Measurements from ENCODE around the gene CEACAM16.
A peak's percentile ranks its signal among the peaks of the same experiment; 100 is the strongest.

Gene CEACAM16

GRCh38 chr19:44694184-44694579 is 4.8 kb upstream of the CEACAM16 start:
- H3K18ac ChIP-seq (ENCODE audit: low read length): no peak overlapping the region
- H3K27ac ChIP-seq (ENCODE audit: low read depth, low read length): no peak overlapping the region
- DNase-seq: peak; percentile 45
- no CpG with 5 or more reads among the region's 2 CpGs for WGBS (ENCODE audit: extremely low coverage, insufficient coverage, low lambda C conversion rate)
- H3K79me1 ChIP-seq (ENCODE audit: low read length): no peaks in the 10 kb centered on the region
- H3K4me3 ChIP-seq (ENCODE audit: low read length): no peak overlapping the region
- H2BK5ac ChIP-seq (ENCODE audit: low read length): no peak overlapping the region
- H4K5ac ChIP-seq (ENCODE audit: low read length): no peak overlapping the region
- H2AK5ac ChIP-seq (ENCODE audit: low read length): no peak overlapping the region
- H3K79me2 ChIP-seq (ENCODE audit: control insufficient read depth, insufficient read depth, low read length): no peaks in the 10 kb centered on the region
- H3K4me2 ChIP-seq (ENCODE audit: low read length): no peak overlapping the region
- H2BK120ac ChIP-seq (ENCODE audit: low read depth, low read length): no peak overlapping the region
- H2BK15ac ChIP-seq (replicated peaks; ENCODE audit: low read depth): no peak overlapping the region
- H3K4ac ChIP-seq (ENCODE audit: low read depth, low read length): no peak overlapping the region
- no peaks in the 10 kb centered on the region for H3K36me3 ChIP-seq (ENCODE audit: control insufficient read depth, insufficient read depth, low read length)
- H3K56ac ChIP-seq (ENCODE audit: low read length): no peak overlapping the region
- H3K4me1 ChIP-seq (ENCODE audit: control insufficient read depth, low read depth, low read length): no peaks in the 10 kb centered on the region
- no peak overlapping the region for H4K8ac ChIP-seq (ENCODE audit: low read depth, low read length)
- no peak overlapping the region for H3K9ac ChIP-seq (ENCODE audit: low read length)
- H3K27me3 ChIP-seq (ENCODE audit: insufficient read depth, low read length, poor library complexity): no peaks in the 10 kb centered on the region
- H3K23ac ChIP-seq (ENCODE audit: low read length): no peak overlapping the region

- no peak overlapping the region for H3K9ac ChIP-seq (ENCODE audit: low read length)
- no peak overlapping the region for H2AK5ac ChIP-seq (ENCODE audit: low read length)
- H3K79me1 ChIP-seq (ENCODE audit: low read length): no peaks in the 10 kb centered on the region
- H2BK5ac ChIP-seq (ENCODE audit: low read length): no peak overlapping the region
- H3K36me3 ChIP-seq (ENCODE audit: control insufficient read depth, insufficient read depth, low read length): no peaks in the 10 kb centered on the region
- H3K56ac ChIP-seq (ENCODE audit: low read length): no peak overlapping the region
- no peak overlapping the region for H3K27ac ChIP-seq (ENCODE audit: low read depth, low read length)
- no peaks in the 10 kb centered on the region for H3K79me2 ChIP-seq (ENCODE audit: control insufficient read depth, insufficient read depth, low read length)
- H4K8ac ChIP-seq (ENCODE audit: low read depth, low read length): no peak overlapping the region
- H3K18ac ChIP-seq (ENCODE audit: low read length): no peak overlapping the region
- WGBS (ENCODE audit: extremely low coverage, insufficient coverage, low lambda C conversion rate): no CpG with 5 or more reads among the region's 22 CpGs
- no peak overlapping the region for H3K4ac ChIP-seq (ENCODE audit: low read depth, low read length)
- no peak overlapping the region for H3K23ac ChIP-seq (ENCODE audit: low read length)
- H3K4me2 ChIP-seq (ENCODE audit: low read length): no peak overlapping the region
- H3K4me1 ChIP-seq (ENCODE audit: control insufficient read depth, low read depth, low read length): no peaks in the 10 kb centered on the region
- no peak overlapping the region for H4K5ac ChIP-seq (ENCODE audit: low read length)
- H2BK120ac ChIP-seq (ENCODE audit: low read depth, low read length): no peak overlapping the region
- DNase-seq: peak; percentile 28
- no peaks in the 10 kb centered on the region for H3K27me3 ChIP-seq (ENCODE audit: insufficient read depth, low read length, poor library complexity)
- H3K4me3 ChIP-seq (ENCODE audit: low read length): no peak overlapping the region
- H2BK15ac ChIP-seq (replicated peaks; ENCODE audit: low read depth): no peak overlapping the region
Observed at GRCh38 chr19:44696939-44697669, 1.8 kb upstream of the CEACAM16 start.

GRCh38 chr19:44697670-44698034 is 1.3 kb upstream of the CEACAM16 start:
- H2BK120ac ChIP-seq (ENCODE audit: low read depth, low read length): no peak overlapping the region
- no peak overlapping the region for H3K4me3 ChIP-seq (ENCODE audit: low read length)
- H3K18ac ChIP-seq (ENCODE audit: low read length): no peak overlapping the region
- no peak overlapping the region for H3K9ac ChIP-seq (ENCODE audit: low read length)
- H3K56ac ChIP-seq (ENCODE audit: low read length): no peak overlapping the region
- H2AK5ac ChIP-seq (ENCODE audit: low read length): no peak overlapping the region
- no peak overlapping the region for H2BK5ac ChIP-seq (ENCODE audit: low read length)
- no peak overlapping the region for H3K4me2 ChIP-seq (ENCODE audit: low read length)
- DNase-seq: no peak
- H3K79me1 ChIP-seq (ENCODE audit: low read length): no peaks in the 10 kb centered on the region
- no peaks in the 10 kb centered on the region for H3K4me1 ChIP-seq (ENCODE audit: control insufficient read depth, low read depth, low read length)
- no peak overlapping the region for H2BK15ac ChIP-seq (replicated peaks; ENCODE audit: low read depth)
- H4K8ac ChIP-seq (ENCODE audit: low read depth, low read length): no peak overlapping the region
- no peak overlapping the region for H3K27ac ChIP-seq (ENCODE audit: low read depth, low read length)
- no CpG with 5 or more reads among the region's 4 CpGs for WGBS (ENCODE audit: extremely low coverage, insufficient coverage, low lambda C conversion rate)
- no peak overlapping the region for H3K4ac ChIP-seq (ENCODE audit: low read depth, low read length)
- no peaks in the 10 kb centered on the region for H3K27me3 ChIP-seq (ENCODE audit: insufficient read depth, low read length, poor library complexity)
- no peaks in the 10 kb centered on the region for H3K79me2 ChIP-seq (ENCODE audit: control insufficient read depth, insufficient read depth, low read length)
- H3K36me3 ChIP-seq (ENCODE audit: control insufficient read depth, insufficient read depth, low read length): no peaks in the 10 kb centered on the region
- no peak overlapping the region for H3K23ac ChIP-seq (ENCODE audit: low read length)
- no peak overlapping the region for H4K5ac ChIP-seq (ENCODE audit: low read length)

- H3K79me2 ChIP-seq (ENCODE audit: control insufficient read depth, insufficient read depth, low read length): no peaks in the 10 kb centered on the region
- no peak overlapping the region for H3K56ac ChIP-seq (ENCODE audit: low read length)
- no peak for DNase-seq
- no peak overlapping the region for H3K4me2 ChIP-seq (ENCODE audit: low read length)
- H2AK5ac ChIP-seq (ENCODE audit: low read length): no peak overlapping the region
- H3K4me1 ChIP-seq (ENCODE audit: control insufficient read depth, low read depth, low read length): no peaks in the 10 kb centered on the region
- H3K23ac ChIP-seq (ENCODE audit: low read length): no peak overlapping the region
- no peak overlapping the region for H2BK5ac ChIP-seq (ENCODE audit: low read length)
- H3K4me3 ChIP-seq (ENCODE audit: low read length): no peak overlapping the region
- no peak overlapping the region for H2BK120ac ChIP-seq (ENCODE audit: low read depth, low read length)
- H3K79me1 ChIP-seq (ENCODE audit: low read length): no peaks in the 10 kb centered on the region
- H3K27me3 ChIP-seq (ENCODE audit: insufficient read depth, low read length, poor library complexity): no peaks in the 10 kb centered on the region
- H3K36me3 ChIP-seq (ENCODE audit: control insufficient read depth, insufficient read depth, low read length): no peaks in the 10 kb centered on the region
- H3K18ac ChIP-seq (ENCODE audit: low read length): no peak overlapping the region
- H3K4ac ChIP-seq (ENCODE audit: low read depth, low read length): no peak overlapping the region
- no peak overlapping the region for H4K8ac ChIP-seq (ENCODE audit: low read depth, low read length)
- H3K9ac ChIP-seq (ENCODE audit: low read length): no peak overlapping the region
- no peak overlapping the region for H4K5ac ChIP-seq (ENCODE audit: low read length)
- H2BK15ac ChIP-seq (replicated peaks; ENCODE audit: low read depth): no peak overlapping the region
- WGBS (ENCODE audit: extremely low coverage, insufficient coverage, low lambda C conversion rate): no CpG with 5 or more reads among the region's 5 CpGs
- H3K27ac ChIP-seq (ENCODE audit: low read depth, low read length): no peak overlapping the region
Observed at GRCh38 chr19:44700547-44700946, 1.6 kb downstream of the CEACAM16 start.

GRCh38 chr19:44701228-44701627 is 2.3 kb downstream of the CEACAM16 start:
- no peak for DNase-seq
- H3K79me2 ChIP-seq (ENCODE audit: control insufficient read depth, insufficient read depth, low read length): no peaks in the 10 kb centered on the region
- no peak overlapping the region for H2BK15ac ChIP-seq (replicated peaks; ENCODE audit: low read depth)
- no peaks in the 10 kb centered on the region for H3K4me1 ChIP-seq (ENCODE audit: control insufficient read depth, low read depth, low read length)
- H3K23ac ChIP-seq (ENCODE audit: low read length): no peak overlapping the region
- no peaks in the 10 kb centered on the region for H3K27me3 ChIP-seq (ENCODE audit: insufficient read depth, low read length, poor library complexity)
- no peaks in the 10 kb centered on the region for H3K79me1 ChIP-seq (ENCODE audit: low read length)
- no peak overlapping the region for H4K8ac ChIP-seq (ENCODE audit: low read depth, low read length)
- H3K4me2 ChIP-seq (ENCODE audit: low read length): no peak overlapping the region
- no peak overlapping the region for H3K4ac ChIP-seq (ENCODE audit: low read depth, low read length)
- no peak overlapping the region for H3K56ac ChIP-seq (ENCODE audit: low read length)
- no peak overlapping the region for H3K27ac ChIP-seq (ENCODE audit: low read depth, low read length)
- H2BK120ac ChIP-seq (ENCODE audit: low read depth, low read length): no peak overlapping the region
- no peaks in the 10 kb centered on the region for H3K36me3 ChIP-seq (ENCODE audit: control insufficient read depth, insufficient read depth, low read length)
- no CpG with 5 or more reads among the region's 15 CpGs for WGBS (ENCODE audit: extremely low coverage, insufficient coverage, low lambda C conversion rate)
- H2BK5ac ChIP-seq (ENCODE audit: low read length): no peak overlapping the region
- no peak overlapping the region for H4K5ac ChIP-seq (ENCODE audit: low read length)
- H3K18ac ChIP-seq (ENCODE audit: low read length): no peak overlapping the region
- no peak overlapping the region for H3K4me3 ChIP-seq (ENCODE audit: low read length)
- no peak overlapping the region for H2AK5ac ChIP-seq (ENCODE audit: low read length)
- no peak overlapping the region for H3K9ac ChIP-seq (ENCODE audit: low read length)

- H3K4me3 ChIP-seq (ENCODE audit: low read length): no peak overlapping the region
- no peak overlapping the region for H3K4me2 ChIP-seq (ENCODE audit: low read length)
- H3K36me3 ChIP-seq (ENCODE audit: control insufficient read depth, insufficient read depth, low read length): no peaks in the 10 kb centered on the region
- no peak overlapping the region for H2AK5ac ChIP-seq (ENCODE audit: low read length)
- H3K56ac ChIP-seq (ENCODE audit: low read length): no peak overlapping the region
- no peak overlapping the region for H2BK5ac ChIP-seq (ENCODE audit: low read length)
- H4K8ac ChIP-seq (ENCODE audit: low read depth, low read length): no peak overlapping the region
- H3K9ac ChIP-seq (ENCODE audit: low read length): no peak overlapping the region
- no peak overlapping the region for H3K23ac ChIP-seq (ENCODE audit: low read length)
- H3K27me3 ChIP-seq (ENCODE audit: insufficient read depth, low read length, poor library complexity): no peaks in the 10 kb centered on the region
- no peak overlapping the region for H2BK15ac ChIP-seq (replicated peaks; ENCODE audit: low read depth)
- no peaks in the 10 kb centered on the region for H3K79me2 ChIP-seq (ENCODE audit: control insufficient read depth, insufficient read depth, low read length)
- no peaks in the 10 kb centered on the region for H3K4me1 ChIP-seq (ENCODE audit: control insufficient read depth, low read depth, low read length)
- H3K18ac ChIP-seq (ENCODE audit: low read length): no peak overlapping the region
- no peak overlapping the region for H2BK120ac ChIP-seq (ENCODE audit: low read depth, low read length)
- H3K79me1 ChIP-seq (ENCODE audit: low read length): no peaks in the 10 kb centered on the region
- H3K4ac ChIP-seq (ENCODE audit: low read depth, low read length): no peak overlapping the region
- no peak for DNase-seq
- WGBS (ENCODE audit: extremely low coverage, insufficient coverage, low lambda C conversion rate): no CpG with 5 or more reads among the region's 17 CpGs
- no peak overlapping the region for H4K5ac ChIP-seq (ENCODE audit: low read length)
- H3K27ac ChIP-seq (ENCODE audit: low read depth, low read length): no peak overlapping the region
Observed at GRCh38 chr19:44702551-44703176, 3.7 kb downstream of the CEACAM16 start.

All from mesendoderm (in vitro differentiated cells).